Fibroblast of lung (primary cell): Measurements from ENCODE around the gene ITGA7. TPM values are rescaled to one million over a fixed set of nuclear protein-coding genes. Genes with fewer than 3 reads are reported as not detected.

Experiments used
- DNase-seq, 2 donors: peaks; one replicate each; pipeline versions ENCODE4 v3.0.0 to v3.0.0-alpha.2; 2010; ENCODE audit warnings: low read depth in 2 of 2
- H2AFZ ChIP-seq: 2 replicates; pipeline ENCODE4 v1.5.1; 2012; ENCODE audit warnings: low read length, control low read depth, inconsistent platforms
- H3K27ac ChIP-seq: 2 replicates; pipeline ENCODE4 v1.5.1; 2011; ENCODE audit warnings: low read length, control low read depth; ENCODE audit not compliant: insufficient read depth
- H3K27me3 ChIP-seq: 2 replicates; pipeline ENCODE4 v1.5.1; 2011; ENCODE audit warnings: mild to moderate bottlenecking, low read length; ENCODE audit not compliant: control insufficient read depth, insufficient read depth
- H3K36me3 ChIP-seq: 2 replicates; pipeline ENCODE4 v1.5.1; 2011; ENCODE audit warnings: low read length; ENCODE audit not compliant: control insufficient read depth, insufficient read depth
- H3K4me1 ChIP-seq: 2 replicates; pipeline ENCODE4 v1.5.1; 2011; ENCODE audit warnings: low read length; ENCODE audit not compliant: control insufficient read depth, insufficient read depth; ENCODE audit errors: extremely low read depth
- H3K4me2 ChIP-seq: 2 replicates; pipeline ENCODE4 v1.5.1; 2011; ENCODE audit warnings: low read length, control low read depth; ENCODE audit not compliant: insufficient read depth; ENCODE audit errors: extremely low read depth
- H3K4me3 ChIP-seq, 4 experiments: fragments of 200-600 bp in 1 of 4; sonication (generic) in 1 of 4; replicated peaks in 1 of 4; 2 replicates each; pipeline ENCODE4 v1.5.1; 2011 to 2016; ENCODE audit warnings: low read length in 4 of 4, low read depth in 3 of 4, mild to moderate bottlenecking in 3 of 4, control low read depth in 2 of 4, inconsistent platforms in 1 of 4, mixed read lengths in 1 of 4; ENCODE audit not compliant: insufficient read depth in 1 of 4; ENCODE audit errors: control extremely low read depth in 1 of 4
- H3K79me2 ChIP-seq: 2 replicates; pipeline ENCODE4 v1.5.1; 2012; ENCODE audit warnings: mild to moderate bottlenecking, low read length, inconsistent platforms; ENCODE audit not compliant: control insufficient read depth, insufficient read depth
- H3K9ac ChIP-seq: 2 replicates; pipeline ENCODE4 v1.5.1; 2011; ENCODE audit warnings: mild to moderate bottlenecking, low read length, control low read depth; ENCODE audit not compliant: insufficient read depth
- H3K9me3 ChIP-seq: 2 replicates; pipeline ENCODE4 v1.5.1; 2012; ENCODE audit warnings: low read depth, low read length; ENCODE audit not compliant: control insufficient read depth, insufficient read depth
- H4K20me1 ChIP-seq: 2 replicates; pipeline ENCODE4 v1.5.1; 2011; ENCODE audit warnings: low read length; ENCODE audit not compliant: control insufficient read depth, insufficient read depth; ENCODE audit errors: extremely low read depth
- EZH2 ChIP-seq: IDR thresholded peaks from 2 replicates; pipeline ENCODE4 v1.5.1; 2012; ENCODE audit warnings: low read length, control low read depth, mild to moderate bottlenecking; ENCODE audit errors: missing control alignments
- polyA plus RNA-seq, 2 donors: library from polyadenylated mRNA; depleted of rRNA in 1 of 2; stranded (reverse) in 1 of 2; unstranded in 1 of 2; fragments of >200 nt; gene quantifications; 2 replicates each; pipeline ENCODE4 v1.2.1, GENCODE V29; 2011 to 2012; ENCODE audit warnings: missing spikeins in 1 of 2
- total RNA-seq: library from RNA; depleted of rRNA; stranded (reverse); fragments of >200 nt; gene quantifications from 2 replicates; pipeline ENCODE4 v1.2.1, GENCODE V29; 2014
- TF ChIP-seq, protein P1 (sequence below), 2 donors: IDR thresholded peaks in 1 of 2; conservative IDR thresholded peaks in 1 of 2; 1 replicate in 1 of 2; 2 replicates in 1 of 2; pipeline ENCODE4 v1.5.1; 2011 to 2012; ENCODE audit warnings: low read length in 2 of 2, control low read depth in 1 of 2, inconsistent platforms in 1 of 2, low read depth in 1 of 2, mild to moderate bottlenecking in 1 of 2

Gene ITGA7
- total and polyA plus RNA-seq, 2 donors (not counting 1 experiment from before 2014, with no cell fraction given): 42.7 to 130 TPM

DNA sequence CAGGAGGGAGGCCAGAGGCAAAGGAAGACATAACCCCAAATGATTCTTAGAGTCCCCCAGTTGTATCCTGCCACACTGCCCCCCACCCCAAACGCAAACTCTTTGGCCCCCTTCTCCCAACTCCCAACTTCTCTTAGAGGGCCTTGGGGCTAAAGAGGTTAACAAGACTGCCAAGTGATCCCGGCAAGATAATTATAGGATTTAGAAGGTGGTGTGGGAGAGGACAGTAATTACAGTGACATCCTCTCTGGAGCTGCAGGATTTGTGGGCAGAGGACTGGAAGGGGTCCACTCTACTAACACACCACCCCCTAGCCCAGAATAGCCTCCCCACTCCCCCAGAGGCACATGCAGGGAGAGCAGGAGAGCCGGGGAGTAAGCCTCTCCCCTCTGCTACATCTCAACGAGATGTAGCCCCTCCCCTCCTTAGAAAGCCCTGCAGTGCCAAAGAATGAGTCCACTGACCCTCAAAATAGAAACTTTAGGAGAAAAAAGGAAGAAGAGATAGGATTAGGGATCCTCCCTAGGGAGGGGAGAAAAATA lies 29.9 kb upstream of the ITGA7 start:
- H3K9ac ChIP-seq: peak overlapping the region; percentile 16
- peaks cover 9% of the 10 kb centered on the region for H3K4me1 ChIP-seq
- H3K79me2 ChIP-seq: no peaks in the 10 kb centered on the region
- TF ChIP-seq, protein P1, sequence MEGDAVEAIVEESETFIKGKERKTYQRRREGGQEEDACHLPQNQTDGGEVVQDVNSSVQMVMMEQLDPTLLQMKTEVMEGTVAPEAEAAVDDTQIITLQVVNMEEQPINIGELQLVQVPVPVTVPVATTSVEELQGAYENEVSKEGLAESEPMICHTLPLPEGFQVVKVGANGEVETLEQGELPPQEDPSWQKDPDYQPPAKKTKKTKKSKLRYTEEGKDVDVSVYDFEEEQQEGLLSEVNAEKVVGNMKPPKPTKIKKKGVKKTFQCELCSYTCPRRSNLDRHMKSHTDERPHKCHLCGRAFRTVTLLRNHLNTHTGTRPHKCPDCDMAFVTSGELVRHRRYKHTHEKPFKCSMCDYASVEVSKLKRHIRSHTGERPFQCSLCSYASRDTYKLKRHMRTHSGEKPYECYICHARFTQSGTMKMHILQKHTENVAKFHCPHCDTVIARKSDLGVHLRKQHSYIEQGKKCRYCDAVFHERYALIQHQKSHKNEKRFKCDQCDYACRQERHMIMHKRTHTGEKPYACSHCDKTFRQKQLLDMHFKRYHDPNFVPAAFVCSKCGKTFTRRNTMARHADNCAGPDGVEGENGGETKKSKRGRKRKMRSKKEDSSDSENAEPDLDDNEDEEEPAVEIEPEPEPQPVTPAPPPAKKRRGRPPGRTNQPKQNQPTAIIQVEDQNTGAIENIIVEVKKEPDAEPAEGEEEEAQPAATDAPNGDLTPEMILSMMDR (conservative IDR thresholded peaks at IDR 0.05 in 1 of 2, IDR thresholded peaks at IDR 0.05 in 1 of 2; ENCODE audit: low read depth in 1 of 2, low read length in 2 of 2): peak in 1 of 2 donors; percentile 0
- TF ChIP-seq EZH2: no peak
- peak overlapping the region; percentile 68 for H2AFZ ChIP-seq
- H3K27ac ChIP-seq: peak overlapping the region; percentile 55
- DNase-seq: no peak
- H3K36me3 ChIP-seq: no peaks in the 10 kb centered on the region
- H3K27me3 ChIP-seq: no peaks in the 10 kb centered on the region
- H3K9me3 ChIP-seq: no peaks in the 10 kb centered on the region
- no peaks in the 10 kb centered on the region for H4K20me1 ChIP-seq
- H3K4me3 ChIP-seq: peak overlapping the region; percentile 20 to 90 (median 64)
- H3K4me2 ChIP-seq: peak overlapping the region; percentile 86

GRCh38 chr12:55736780-55737580 lies 29.3 kb upstream of the ITGA7 start:
- Histone ChIP-seq H3K9ac (no peak overlapping the region), H3K4me2 (no peak overlapping the region)

DNA sequence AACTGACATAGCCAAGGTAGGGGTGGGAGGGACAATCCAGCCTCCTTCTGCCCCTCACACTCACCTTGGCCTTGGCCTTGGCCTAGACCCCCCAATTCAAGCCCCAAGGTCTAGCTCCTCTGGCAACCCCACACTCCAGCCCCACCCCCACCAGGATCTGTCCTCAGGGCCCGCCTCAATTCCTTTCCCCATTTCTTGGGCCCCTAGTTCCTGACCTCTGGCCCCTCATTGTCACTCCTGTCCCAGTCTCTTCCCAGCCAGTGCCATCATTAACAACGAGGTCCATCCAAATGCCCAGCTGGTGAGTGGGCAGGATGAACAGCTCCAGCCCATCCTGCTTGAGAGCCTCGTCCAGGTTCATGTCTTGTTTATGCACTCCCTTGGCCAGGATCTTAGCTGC lies 28.4 kb upstream of the ITGA7 start:
- no peaks in the 10 kb centered on the region for H4K20me1 ChIP-seq
- H3K9me3 ChIP-seq: no peaks in the 10 kb centered on the region
- no peak for DNase-seq
- peaks cover 9% of the 10 kb centered on the region for H3K4me1 ChIP-seq
- H3K4me2 ChIP-seq: no peak overlapping the region
- H3K9ac ChIP-seq: no peak overlapping the region
- no peaks in the 10 kb centered on the region for H3K36me3 ChIP-seq
- H3K79me2 ChIP-seq: no peaks in the 10 kb centered on the region
- H3K4me3 ChIP-seq: no peak overlapping the region
- no peaks in the 10 kb centered on the region for H3K27me3 ChIP-seq
- H3K27ac ChIP-seq: no peak overlapping the region
- TF ChIP-seq, protein P1 (conservative IDR thresholded peaks at IDR 0.05 in 1 of 2, IDR thresholded peaks at IDR 0.05 in 1 of 2; ENCODE audit: low read depth in 1 of 2, low read length in 2 of 2): no peak
- no peak for TF ChIP-seq EZH2
- H2AFZ ChIP-seq: no peak overlapping the region

More at GRCh38 chr12:55736780-55737580, 29.3 kb upstream of the ITGA7 start:
- no peaks in the 10 kb centered on the region for H3K36me3 ChIP-seq
- H3K4me3 ChIP-seq: peak overlapping the region in 1 of 4 experiments; percentile 67
- no peak overlapping the region for H2AFZ ChIP-seq
- peaks cover 9% of the 10 kb centered on the region for H3K4me1 ChIP-seq
- DNase-seq: peak; percentile 55 to 76
- TF ChIP-seq, protein P1 (conservative IDR thresholded peaks at IDR 0.05 in 1 of 2, IDR thresholded peaks at IDR 0.05 in 1 of 2; ENCODE audit: low read depth in 1 of 2, low read length in 2 of 2): peak; percentile 89 to 95
- no peak for TF ChIP-seq EZH2
- no peak overlapping the region for H3K27ac ChIP-seq
- no peaks in the 10 kb centered on the region for H3K79me2 ChIP-seq
- H4K20me1 ChIP-seq: no peaks in the 10 kb centered on the region
- H3K9me3 ChIP-seq: no peaks in the 10 kb centered on the region
- H3K27me3 ChIP-seq: no peaks in the 10 kb centered on the region
